K562 (cell line): ENCODE results near the gene BPTF. TPM values are rescaled to one million over a fixed set of nuclear protein-coding genes. Genes with fewer than 3 reads are reported as not detected.

Experiments used
- ARHGAP35 ChIP-seq: fragments of 450-650 bp; IDR thresholded peaks from 2 replicates; pipeline ENCODE4 v1.6.1; 2018; ENCODE audit not compliant: partially characterized antibody
- CBFA2T2 ChIP-seq: fragments of 450-650 bp; conservative IDR thresholded peaks from 2 replicates; pipeline ENCODE4 v1.6.1; 2017; ENCODE audit warnings: mild to moderate bottlenecking
- MEF2D ChIP-seq: conservative IDR thresholded peaks from 2 replicates; pipeline ENCODE4 v1.6.1; 2016; ENCODE audit warnings: low read depth, missing genetic modification characterization, missing compliant biosample characterization
- NELFE ChIP-seq: IDR thresholded peaks from 2 replicates; pipeline ENCODE4 v1.6.1; 2011; ENCODE audit warnings: mild to moderate bottlenecking; ENCODE audit not compliant: insufficient read depth, insufficient read length
- NFATC3 ChIP-seq: fragments of 450-650 bp; IDR thresholded peaks from 2 replicates; pipeline ENCODE4 v1.6.1; 2017; ENCODE audit warnings: mild to moderate bottlenecking
- NR1H2 ChIP-seq: sonication (generic); formaldehyde crosslinking; IDR thresholded peaks from 2 replicates; pipeline ENCODE4 v1.4.0; 2020; ENCODE audit warnings: mild to moderate bottlenecking, missing genetic modification reagents
- PHB ChIP-seq: fragments of 250-450 bp; sonication (Bioruptor Pico); IDR thresholded peaks from 2 replicates; pipeline ENCODE4 v1.5.0; 2021
- POLR3A ChIP-seq: IDR thresholded peaks from 2 replicates; pipeline ENCODE4 v1.6.1; 2011; ENCODE audit warnings: borderline replicate concordance, mild to moderate bottlenecking, moderate library complexity; ENCODE audit not compliant: insufficient read length, insufficient read depth; ENCODE audit errors: extremely low read depth
- PPARD ChIP-seq: fragments of 250-450 bp; sonication (Bioruptor Pico); IDR thresholded peaks from 2 replicates; pipeline ENCODE4 v1.8.0; 2022; ENCODE audit warnings: inconsistent platforms, mild to moderate bottlenecking, moderate library complexity
- SMARCE1 ChIP-seq: fragments of 450-650 bp; IDR thresholded peaks from 2 replicates; pipeline ENCODE4 v1.7.1; 2016; ENCODE audit warnings: mild to moderate bottlenecking
- TCF7L2 ChIP-seq: fragments of 150-350 bp; IDR thresholded peaks from 2 replicates; pipeline ENCODE4 v1.6.1; 2016; ENCODE audit warnings: low read depth, mild to moderate bottlenecking, low read length, moderate library complexity
- ZFPM2 ChIP-seq: fragments of 250-450 bp; sonication (Bioruptor Pico); IDR thresholded peaks from 2 replicates; pipeline ENCODE4 v1.5.1; 2022; ENCODE audit warnings: mild to moderate bottlenecking
- ZNF133 ChIP-seq: fragments of 250-450 bp; sonication (Bioruptor Pico); IDR thresholded peaks from 2 replicates; pipeline ENCODE4 v1.4.0; 2020; ENCODE audit warnings: mild to moderate bottlenecking
- ZNF253 ChIP-seq: fragments of 250-450 bp; sonication (Bioruptor Pico); conservative IDR thresholded peaks from 2 replicates; pipeline ENCODE4 v1.6.1; 2021; ENCODE audit warnings: mild to moderate bottlenecking
- ZNF668 ChIP-seq: fragments of 250-450 bp; sonication (Bioruptor Pico); IDR thresholded peaks from 2 replicates; pipeline ENCODE4 v1.8.0; 2022; ENCODE audit warnings: mild to moderate bottlenecking, inconsistent platforms
- polyA plus RNA-seq, 8 experiments: library from polyadenylated mRNA; depleted of rRNA in 4 of 8; stranded (reverse) in 5 of 8; unstranded in 3 of 8; fragments of >200 nt; fragmentation: Nextera tagmentation in 2 of 8; fragmentation: Illumina TruSeq in 1 of 8; extraction: Ambion mirVana in 2 of 8; extraction: Trizol in 1 of 8; gene quantifications; 2 replicates each; pipeline versions ENCODE4 v1.2.1 to v1.2.3, GENCODE V29; 2011 to 2014; ENCODE audit warnings: inconsistent platforms in 1 of 8, missing spikeins in 1 of 8
- total RNA-seq, 7 experiments: library from RNA; depleted of rRNA in 6 of 7; stranded (reverse); fragments of >200 nt in 6 of 7; fragmentation: Illumina TruSeq in 2 of 7; extraction: Trizol in 2 of 7; gene quantifications; 2 replicates each; pipeline versions ENCODE4 v1.2.1 to v1.2.3, GENCODE V29; 2011 to 2021; ENCODE audit warnings: low replicate concordance in 1 of 7
- TF ChIP-seq, protein P1 (sequence below): fragments of 250-450 bp; sonication (Bioruptor Pico); IDR thresholded peaks from 2 replicates; pipeline ENCODE4 v1.8.0; 2022; ENCODE audit warnings: inconsistent platforms
- TF ChIP-seq, protein P2 (sequence below): IDR thresholded peaks from 2 replicates; pipeline ENCODE4 v1.6.1; 2011; ENCODE audit not compliant: insufficient read length; ENCODE audit errors: extremely low read depth
- TF ChIP-seq, protein P3 (sequence below): fragments of 250-450 bp; sonication (Bioruptor Pico); IDR thresholded peaks from 2 replicates; pipeline ENCODE4 v1.5.1; 2021; ENCODE audit warnings: mild to moderate bottlenecking
- TF ChIP-seq, protein P4 (sequence below), 2 experiments: IDR thresholded peaks; 2 replicates each; pipeline ENCODE4 v1.6.1; 2012; ENCODE audit warnings: improper control_type of control experiment in 2 of 2, low read depth in 2 of 2, low read length in 2 of 2, borderline replicate concordance in 1 of 2
- TF ChIP-seq, protein P5 (sequence below), 2 experiments: fragments of 150-350 bp in 1 of 2; IDR thresholded peaks; 2 replicates each; pipeline ENCODE4 v1.6.1; 2012 to 2016; ENCODE audit warnings: low read depth in 2 of 2, low read length in 2 of 2, mild to moderate bottlenecking in 1 of 2, moderate library complexity in 1 of 2

Gene BPTF
- total and polyA plus RNA-seq, 9 of the 15 experiments (the other 6 are each of a cell fraction or from before 2014, with no cell fraction given): 12.5 to 52.1 (median 26.9) TPM

DNA sequence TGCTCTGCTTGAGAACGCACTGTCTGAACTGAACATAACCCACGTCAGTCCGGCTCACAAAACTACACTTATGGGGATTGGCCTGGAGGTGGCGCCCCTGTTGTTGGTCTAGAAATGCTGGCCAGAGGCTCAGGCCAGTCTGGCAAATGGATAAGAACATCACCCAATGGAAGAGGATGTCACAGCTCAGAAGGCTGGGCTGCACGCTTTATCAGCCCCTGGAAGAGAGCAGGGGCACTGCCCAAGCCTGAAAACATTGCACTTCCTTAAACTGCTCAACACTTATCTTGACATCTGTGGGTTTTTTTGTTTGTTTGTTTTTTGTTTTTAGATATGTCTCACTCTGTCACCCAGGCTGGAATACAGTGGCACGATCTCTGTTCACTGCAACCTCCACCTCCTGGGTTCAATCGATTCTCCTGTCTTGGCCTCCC is 24.8 kb upstream of the BPTF start (continued):
- TF ChIP-seq, protein P1, sequence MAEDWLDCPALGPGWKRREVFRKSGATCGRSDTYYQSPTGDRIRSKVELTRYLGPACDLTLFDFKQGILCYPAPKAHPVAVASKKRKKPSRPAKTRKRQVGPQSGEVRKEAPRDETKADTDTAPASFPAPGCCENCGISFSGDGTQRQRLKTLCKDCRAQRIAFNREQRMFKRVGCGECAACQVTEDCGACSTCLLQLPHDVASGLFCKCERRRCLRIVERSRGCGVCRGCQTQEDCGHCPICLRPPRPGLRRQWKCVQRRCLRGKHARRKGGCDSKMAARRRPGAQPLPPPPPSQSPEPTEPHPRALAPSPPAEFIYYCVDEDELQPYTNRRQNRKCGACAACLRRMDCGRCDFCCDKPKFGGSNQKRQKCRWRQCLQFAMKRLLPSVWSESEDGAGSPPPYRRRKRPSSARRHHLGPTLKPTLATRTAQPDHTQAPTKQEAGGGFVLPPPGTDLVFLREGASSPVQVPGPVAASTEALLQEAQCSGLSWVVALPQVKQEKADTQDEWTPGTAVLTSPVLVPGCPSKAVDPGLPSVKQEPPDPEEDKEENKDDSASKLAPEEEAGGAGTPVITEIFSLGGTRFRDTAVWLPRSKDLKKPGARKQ (CRISPR knock-in tag): no peak
- TF ChIP-seq TCF7L2 (no peak), PPARD (CRISPR knock-in tag) (no peak), ZNF668 (CRISPR knock-in tag) (no peak), ZNF253 (no peak), ZFPM2 (CRISPR knock-in tag) (no peak), ZNF133 (CRISPR knock-in tag) (no peak), NR1H2 (CRISPR knock-in tag) (no peak), NFATC3 (no peak), CBFA2T2 (no peak), POLR3A (no peak), ARHGAP35 (no peak), NELFE (no peak), PHB (CRISPR knock-in tag) (no peak), MEF2D (tag) (no peak), SMARCE1 (peak; percentile 75; the same call in 1 of the 2 replicates)
- TF ChIP-seq, protein P2, sequence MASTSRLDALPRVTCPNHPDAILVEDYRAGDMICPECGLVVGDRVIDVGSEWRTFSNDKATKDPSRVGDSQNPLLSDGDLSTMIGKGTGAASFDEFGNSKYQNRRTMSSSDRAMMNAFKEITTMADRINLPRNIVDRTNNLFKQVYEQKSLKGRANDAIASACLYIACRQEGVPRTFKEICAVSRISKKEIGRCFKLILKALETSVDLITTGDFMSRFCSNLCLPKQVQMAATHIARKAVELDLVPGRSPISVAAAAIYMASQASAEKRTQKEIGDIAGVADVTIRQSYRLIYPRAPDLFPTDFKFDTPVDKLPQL: no peak
- TF ChIP-seq, protein P3, sequence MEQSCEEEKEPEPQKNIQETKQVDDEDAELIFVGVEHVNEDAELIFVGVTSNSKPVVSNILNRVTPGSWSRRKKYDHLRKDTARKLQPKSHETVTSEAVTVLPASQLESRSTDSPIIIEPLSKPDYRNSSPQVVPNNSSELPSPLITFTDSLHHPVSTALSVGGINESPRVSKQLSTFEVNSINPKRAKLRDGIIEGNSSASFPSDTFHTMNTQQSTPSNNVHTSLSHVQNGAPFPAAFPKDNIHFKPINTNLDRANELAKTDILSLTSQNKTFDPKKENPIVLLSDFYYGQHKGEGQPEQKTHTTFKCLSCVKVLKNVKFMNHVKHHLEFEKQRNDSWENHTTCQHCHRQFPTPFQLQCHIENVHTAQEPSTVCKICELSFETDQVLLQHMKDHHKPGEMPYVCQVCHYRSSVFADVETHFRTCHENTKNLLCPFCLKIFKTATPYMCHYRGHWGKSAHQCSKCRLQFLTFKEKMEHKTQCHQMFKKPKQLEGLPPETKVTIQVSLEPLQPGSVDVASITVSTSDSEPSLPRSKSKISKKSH: no peak
- TF ChIP-seq, protein P4, sequence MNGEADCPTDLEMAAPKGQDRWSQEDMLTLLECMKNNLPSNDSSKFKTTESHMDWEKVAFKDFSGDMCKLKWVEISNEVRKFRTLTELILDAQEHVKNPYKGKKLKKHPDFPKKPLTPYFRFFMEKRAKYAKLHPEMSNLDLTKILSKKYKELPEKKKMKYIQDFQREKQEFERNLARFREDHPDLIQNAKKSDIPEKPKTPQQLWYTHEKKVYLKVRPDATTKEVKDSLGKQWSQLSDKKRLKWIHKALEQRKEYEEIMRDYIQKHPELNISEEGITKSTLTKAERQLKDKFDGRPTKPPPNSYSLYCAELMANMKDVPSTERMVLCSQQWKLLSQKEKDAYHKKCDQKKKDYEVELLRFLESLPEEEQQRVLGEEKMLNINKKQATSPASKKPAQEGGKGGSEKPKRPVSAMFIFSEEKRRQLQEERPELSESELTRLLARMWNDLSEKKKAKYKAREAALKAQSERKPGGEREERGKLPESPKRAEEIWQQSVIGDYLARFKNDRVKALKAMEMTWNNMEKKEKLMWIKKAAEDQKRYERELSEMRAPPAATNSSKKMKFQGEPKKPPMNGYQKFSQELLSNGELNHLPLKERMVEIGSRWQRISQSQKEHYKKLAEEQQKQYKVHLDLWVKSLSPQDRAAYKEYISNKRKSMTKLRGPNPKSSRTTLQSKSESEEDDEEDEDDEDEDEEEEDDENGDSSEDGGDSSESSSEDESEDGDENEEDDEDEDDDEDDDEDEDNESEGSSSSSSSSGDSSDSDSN (IDR thresholded peaks at IDR 0.05; ENCODE audit: borderline replicate concordance in 1 of 2, low read depth in 2 of 2, low read length in 2 of 2): no peak
- TF ChIP-seq, protein P5, sequence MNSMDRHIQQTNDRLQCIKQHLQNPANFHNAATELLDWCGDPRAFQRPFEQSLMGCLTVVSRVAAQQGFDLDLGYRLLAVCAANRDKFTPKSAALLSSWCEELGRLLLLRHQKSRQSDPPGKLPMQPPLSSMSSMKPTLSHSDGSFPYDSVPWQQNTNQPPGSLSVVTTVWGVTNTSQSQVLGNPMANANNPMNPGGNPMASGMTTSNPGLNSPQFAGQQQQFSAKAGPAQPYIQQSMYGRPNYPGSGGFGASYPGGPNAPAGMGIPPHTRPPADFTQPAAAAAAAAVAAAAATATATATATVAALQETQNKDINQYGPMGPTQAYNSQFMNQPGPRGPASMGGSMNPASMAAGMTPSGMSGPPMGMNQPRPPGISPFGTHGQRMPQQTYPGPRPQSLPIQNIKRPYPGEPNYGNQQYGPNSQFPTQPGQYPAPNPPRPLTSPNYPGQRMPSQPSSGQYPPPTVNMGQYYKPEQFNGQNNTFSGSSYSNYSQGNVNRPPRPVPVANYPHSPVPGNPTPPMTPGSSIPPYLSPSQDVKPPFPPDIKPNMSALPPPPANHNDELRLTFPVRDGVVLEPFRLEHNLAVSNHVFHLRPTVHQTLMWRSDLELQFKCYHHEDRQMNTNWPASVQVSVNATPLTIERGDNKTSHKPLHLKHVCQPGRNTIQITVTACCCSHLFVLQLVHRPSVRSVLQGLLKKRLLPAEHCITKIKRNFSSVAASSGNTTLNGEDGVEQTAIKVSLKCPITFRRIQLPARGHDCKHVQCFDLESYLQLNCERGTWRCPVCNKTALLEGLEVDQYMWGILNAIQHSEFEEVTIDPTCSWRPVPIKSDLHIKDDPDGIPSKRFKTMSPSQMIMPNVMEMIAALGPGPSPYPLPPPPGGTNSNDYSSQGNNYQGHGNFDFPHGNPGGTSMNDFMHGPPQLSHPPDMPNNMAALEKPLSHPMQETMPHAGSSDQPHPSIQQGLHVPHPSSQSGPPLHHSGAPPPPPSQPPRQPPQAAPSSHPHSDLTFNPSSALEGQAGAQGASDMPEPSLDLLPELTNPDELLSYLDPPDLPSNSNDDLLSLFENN (IDR thresholded peaks at IDR 0.05; ENCODE audit: low read depth in 2 of 2, low read length in 2 of 2): no peak
